ENCODE results near the gene MAGI2.

Gene MAGI2

GRCh38 chr7:78037603-78038002, 1415.9 kb downstream of the MAGI2 start:
- Histone ChIP-seq H2AFZ (ENCODE audit: low read depth, low read length) (no peak overlapping the region), H3K27ac (ENCODE audit: low read length, poor library complexity, severe bottlenecking) (no peak overlapping the region), H3K36me3 (ENCODE audit: control insufficient read depth in 1 of 2, insufficient read depth in 2 of 2, low read depth in 1 of 2, low read length in 2 of 2) (no peaks in the 10 kb centered on the region), H3K9me3 (ENCODE audit: control insufficient read depth, low read length) (no peaks in the 10 kb centered on the region), H4K91ac (ENCODE audit: low read length) (no peak overlapping the region), H3K14ac (ENCODE audit: low read length in 2 of 2) (no peak overlapping the region), H3K18ac (ENCODE audit: low read depth in 1 of 2, low read length in 2 of 2) (no peak overlapping the region), H3K79me1 (replicated peaks; ENCODE audit: low read length, poor library complexity, severe bottlenecking) (no peaks in the 10 kb centered on the region), H2BK5ac (ENCODE audit: low read depth, low read length, poor library complexity, severe bottlenecking) (no peak overlapping the region), H2AK5ac (ENCODE audit: low read length, severe bottlenecking) (no peak overlapping the region), H3K9ac (ENCODE audit: low read length) (no peak overlapping the region), H3K23ac (ENCODE audit: low read length in 2 of 2) (no peak overlapping the region), H3K4ac (ENCODE audit: low read depth in 1 of 2, low read length in 2 of 2) (no peak overlapping the region), H3K27me3 (ENCODE audit: control insufficient read depth in 1 of 2, insufficient read depth in 1 of 2, low read length in 2 of 2) (peaks cover 2 to 16% of the 10 kb centered on the region in 2 experiments), H3K4me2 (ENCODE audit: low read length, poor library complexity, severe bottlenecking) (no peak overlapping the region), H3K4me3 (ENCODE audit: insufficient read depth in 1 of 2, low read depth in 1 of 2, low read length in 2 of 2) (no peak overlapping the region), H4K8ac (ENCODE audit: low read length) (no peak overlapping the region), H2BK15ac (ENCODE audit: low read depth, poor library complexity, severe bottlenecking) (no peak overlapping the region), H2BK12ac (ENCODE audit: low read length in 2 of 2) (no peak overlapping the region), H2BK120ac (ENCODE audit: low read depth, low read length) (no peak overlapping the region), H3K4me1 (ENCODE audit: control insufficient read depth, insufficient read depth, low read depth, low read length) (no peaks in the 10 kb centered on the region)
- peak; percentile 10 for DNase-seq
- 68% methylated on average over 4 of the region's 4 CpGs for WGBS

GRCh38 chr7:78033410-78033809, 1420.1 kb downstream of the MAGI2 start:
- Histone ChIP-seq H3K9me3 (ENCODE audit: control insufficient read depth, low read length) (no peaks in the 10 kb centered on the region), H3K4me1 (ENCODE audit: control insufficient read depth, insufficient read depth, low read depth, low read length) (no peaks in the 10 kb centered on the region), H2AFZ (ENCODE audit: low read depth, low read length) (no peak overlapping the region), H2BK15ac (ENCODE audit: low read depth, poor library complexity, severe bottlenecking) (no peak overlapping the region), H4K8ac (ENCODE audit: low read length) (no peak overlapping the region), H3K4me3 (ENCODE audit: insufficient read depth in 1 of 2, low read depth in 1 of 2, low read length in 2 of 2) (no peak overlapping the region), H3K23ac (ENCODE audit: low read length in 2 of 2) (no peak overlapping the region), H3K18ac (ENCODE audit: low read depth in 1 of 2, low read length in 2 of 2) (no peak overlapping the region), H3K14ac (ENCODE audit: low read length in 2 of 2) (no peak overlapping the region), H3K4ac (ENCODE audit: low read depth in 1 of 2, low read length in 2 of 2) (no peak overlapping the region), H3K4me2 (ENCODE audit: low read length, poor library complexity, severe bottlenecking) (no peak overlapping the region), H2BK120ac (ENCODE audit: low read depth, low read length) (no peak overlapping the region), H2BK5ac (ENCODE audit: low read depth, low read length, poor library complexity, severe bottlenecking) (no peak overlapping the region), H3K36me3 (ENCODE audit: control insufficient read depth in 1 of 2, insufficient read depth in 2 of 2, low read depth in 1 of 2, low read length in 2 of 2) (no peaks in the 10 kb centered on the region), H3K79me1 (replicated peaks; ENCODE audit: low read length, poor library complexity, severe bottlenecking) (no peaks in the 10 kb centered on the region), H2AK5ac (ENCODE audit: low read length, severe bottlenecking) (no peak overlapping the region), H3K9ac (ENCODE audit: low read length) (no peak overlapping the region), H2BK12ac (ENCODE audit: low read length in 2 of 2) (no peak overlapping the region), H3K27ac (ENCODE audit: low read length, poor library complexity, severe bottlenecking) (no peak overlapping the region), H3K27me3 (ENCODE audit: control insufficient read depth in 1 of 2, insufficient read depth in 1 of 2, low read length in 2 of 2) (peaks cover 0 to 21% of the 10 kb centered on the region in 2 experiments), H4K91ac (ENCODE audit: low read length) (no peak overlapping the region)
- DNase-seq, result no peak
- WGBS, result 91% methylated on average over 1 of the region's 1 CpG

GRCh38 chr7:78026492-78026891, 1427.0 kb downstream of the MAGI2 start:
- no peak overlapping the region for H4K8ac ChIP-seq (ENCODE audit: low read length)
- H3K27ac ChIP-seq (ENCODE audit: low read length, poor library complexity, severe bottlenecking), result no peak overlapping the region
- H3K23ac ChIP-seq (ENCODE audit: low read length in 2 of 2), result no peak overlapping the region
- H3K14ac ChIP-seq (ENCODE audit: low read length in 2 of 2), result no peak overlapping the region
- no peak overlapping the region for H3K4me3 ChIP-seq (ENCODE audit: insufficient read depth in 1 of 2, low read depth in 1 of 2, low read length in 2 of 2)
- no peak overlapping the region for H2BK5ac ChIP-seq (ENCODE audit: low read depth, low read length, poor library complexity, severe bottlenecking)
- H3K36me3 ChIP-seq (ENCODE audit: control insufficient read depth in 1 of 2, insufficient read depth in 2 of 2, low read depth in 1 of 2, low read length in 2 of 2), result no peaks in the 10 kb centered on the region
- H2BK15ac ChIP-seq (ENCODE audit: low read depth, poor library complexity, severe bottlenecking), result no peak overlapping the region
- DNase-seq, result no peak
- no peaks in the 10 kb centered on the region for H3K79me1 ChIP-seq (replicated peaks; ENCODE audit: low read length, poor library complexity, severe bottlenecking)
- H4K91ac ChIP-seq (ENCODE audit: low read length), result no peak overlapping the region
- H3K9me3 ChIP-seq (ENCODE audit: control insufficient read depth, low read length), result no peaks in the 10 kb centered on the region
- peaks cover 0 to 29% of the 10 kb centered on the region in 2 experiments for H3K27me3 ChIP-seq (ENCODE audit: control insufficient read depth in 1 of 2, insufficient read depth in 1 of 2, low read length in 2 of 2)
- no peak overlapping the region for H2AK5ac ChIP-seq (ENCODE audit: low read length, severe bottlenecking)
- no peak overlapping the region for H3K4ac ChIP-seq (ENCODE audit: low read depth in 1 of 2, low read length in 2 of 2)
- no peak overlapping the region for H2BK120ac ChIP-seq (ENCODE audit: low read depth, low read length)
- H3K4me2 ChIP-seq (ENCODE audit: low read length, poor library complexity, severe bottlenecking), result no peak overlapping the region
- no peak overlapping the region for H2BK12ac ChIP-seq (ENCODE audit: low read length in 2 of 2)
- H3K9ac ChIP-seq (ENCODE audit: low read length), result no peak overlapping the region
- H3K18ac ChIP-seq (ENCODE audit: low read depth in 1 of 2, low read length in 2 of 2), result no peak overlapping the region
- 96% methylated on average over 2 of the region's 5 CpGs for WGBS
- H2AFZ ChIP-seq (ENCODE audit: low read depth, low read length), result no peak overlapping the region
- H3K4me1 ChIP-seq (ENCODE audit: control insufficient read depth, insufficient read depth, low read depth, low read length), result no peaks in the 10 kb centered on the region

GRCh38 chr7:78024591-78024990, 1428.9 kb downstream of the MAGI2 start:
- Histone ChIP-seq H4K91ac (ENCODE audit: low read length) (no peak overlapping the region), H3K23ac (ENCODE audit: low read length in 2 of 2) (no peak overlapping the region), H3K9me3 (ENCODE audit: control insufficient read depth, low read length) (no peaks in the 10 kb centered on the region), H3K14ac (ENCODE audit: low read length in 2 of 2) (no peak overlapping the region), H2BK120ac (ENCODE audit: low read depth, low read length) (no peak overlapping the region), H2AK5ac (ENCODE audit: low read length, severe bottlenecking) (no peak overlapping the region), H3K9ac (ENCODE audit: low read length) (no peak overlapping the region), H2BK15ac (ENCODE audit: low read depth, poor library complexity, severe bottlenecking) (no peak overlapping the region), H3K4me3 (ENCODE audit: insufficient read depth in 1 of 2, low read depth in 1 of 2, low read length in 2 of 2) (no peak overlapping the region), H3K27me3 (ENCODE audit: control insufficient read depth in 1 of 2, insufficient read depth in 1 of 2, low read length in 2 of 2) (peaks cover 0 to 25% of the 10 kb centered on the region in 2 experiments), H3K4me2 (ENCODE audit: low read length, poor library complexity, severe bottlenecking) (no peak overlapping the region), H3K36me3 (ENCODE audit: control insufficient read depth in 1 of 2, insufficient read depth in 2 of 2, low read depth in 1 of 2, low read length in 2 of 2) (no peaks in the 10 kb centered on the region), H3K4ac (ENCODE audit: low read depth in 1 of 2, low read length in 2 of 2) (no peak overlapping the region), H2BK12ac (ENCODE audit: low read length in 2 of 2) (no peak overlapping the region), H3K18ac (ENCODE audit: low read depth in 1 of 2, low read length in 2 of 2) (no peak overlapping the region), H4K8ac (ENCODE audit: low read length) (no peak overlapping the region), H3K27ac (ENCODE audit: low read length, poor library complexity, severe bottlenecking) (no peak overlapping the region), H2AFZ (ENCODE audit: low read depth, low read length) (no peak overlapping the region), H2BK5ac (ENCODE audit: low read depth, low read length, poor library complexity, severe bottlenecking) (no peak overlapping the region), H3K79me1 (replicated peaks; ENCODE audit: low read length, poor library complexity, severe bottlenecking) (no peaks in the 10 kb centered on the region), H3K4me1 (ENCODE audit: control insufficient read depth, insufficient read depth, low read depth, low read length) (peaks cover 5% of the 10 kb centered on the region)
- DNase-seq, result no peak
- whole genome bisulfite sequencing, result 100% methylated on average over 1 of the region's 2 CpGs
